ENCODE measurements around the gene LRRFIP1. TPM values are rescaled to one million over a fixed set of nuclear protein-coding genes. Genes with fewer than 3 reads are reported as not detected.

Gene LRRFIP1
- total and polyA plus RNA-seq, 9 donors, result 27.4 to 71.1 (median 56.1) TPM

DNA sequence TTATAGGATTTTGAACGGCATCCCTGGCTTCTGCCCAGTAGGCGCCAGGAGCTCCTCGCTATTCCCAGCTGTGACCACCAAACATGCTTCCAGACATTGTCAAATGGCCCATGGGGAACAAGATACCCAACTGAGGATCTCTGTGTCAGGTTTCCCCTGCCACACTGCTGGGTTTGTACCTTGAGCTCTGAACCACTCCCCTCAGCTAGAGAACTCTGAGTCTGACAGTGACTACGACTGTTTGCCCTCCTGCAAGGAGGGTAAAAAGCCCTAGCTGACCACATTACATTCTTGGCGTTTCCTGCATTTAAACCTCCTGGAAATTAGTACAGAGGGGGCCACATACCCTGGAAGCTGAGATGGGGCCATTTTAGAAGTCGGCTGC is 12.4 kb downstream of the LRRFIP1 start:
- no peak overlapping the region for H3K27ac ChIP-seq
- H3K4me1 ChIP-seq (ENCODE audit: insufficient read depth), result no peaks in the 10 kb centered on the region
- no peak overlapping the region for H3K4me3 ChIP-seq
- no peaks in the 10 kb centered on the region for H3K36me3 ChIP-seq
- intact Hi-C loops (cut with DNase I), result no loop called here
- 92 to 95% (median 93%) methylated on average over 6 of the region's 6 CpGs for WGBS, 3 donors
- no peaks in the 10 kb centered on the region for H3K9me3 ChIP-seq
- no peaks in the 10 kb centered on the region for H3K27me3 ChIP-seq
- TF ChIP-seq, protein P1, sequence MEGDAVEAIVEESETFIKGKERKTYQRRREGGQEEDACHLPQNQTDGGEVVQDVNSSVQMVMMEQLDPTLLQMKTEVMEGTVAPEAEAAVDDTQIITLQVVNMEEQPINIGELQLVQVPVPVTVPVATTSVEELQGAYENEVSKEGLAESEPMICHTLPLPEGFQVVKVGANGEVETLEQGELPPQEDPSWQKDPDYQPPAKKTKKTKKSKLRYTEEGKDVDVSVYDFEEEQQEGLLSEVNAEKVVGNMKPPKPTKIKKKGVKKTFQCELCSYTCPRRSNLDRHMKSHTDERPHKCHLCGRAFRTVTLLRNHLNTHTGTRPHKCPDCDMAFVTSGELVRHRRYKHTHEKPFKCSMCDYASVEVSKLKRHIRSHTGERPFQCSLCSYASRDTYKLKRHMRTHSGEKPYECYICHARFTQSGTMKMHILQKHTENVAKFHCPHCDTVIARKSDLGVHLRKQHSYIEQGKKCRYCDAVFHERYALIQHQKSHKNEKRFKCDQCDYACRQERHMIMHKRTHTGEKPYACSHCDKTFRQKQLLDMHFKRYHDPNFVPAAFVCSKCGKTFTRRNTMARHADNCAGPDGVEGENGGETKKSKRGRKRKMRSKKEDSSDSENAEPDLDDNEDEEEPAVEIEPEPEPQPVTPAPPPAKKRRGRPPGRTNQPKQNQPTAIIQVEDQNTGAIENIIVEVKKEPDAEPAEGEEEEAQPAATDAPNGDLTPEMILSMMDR (IDR thresholded peaks at IDR 0.05), result no peak
- TF ChIP-seq EP300 (IDR thresholded peaks at IDR 0.05) (no peak), POLR2A (IDR thresholded peaks at IDR 0.05) (no peak)
- no peak for DNase-seq

DNA sequence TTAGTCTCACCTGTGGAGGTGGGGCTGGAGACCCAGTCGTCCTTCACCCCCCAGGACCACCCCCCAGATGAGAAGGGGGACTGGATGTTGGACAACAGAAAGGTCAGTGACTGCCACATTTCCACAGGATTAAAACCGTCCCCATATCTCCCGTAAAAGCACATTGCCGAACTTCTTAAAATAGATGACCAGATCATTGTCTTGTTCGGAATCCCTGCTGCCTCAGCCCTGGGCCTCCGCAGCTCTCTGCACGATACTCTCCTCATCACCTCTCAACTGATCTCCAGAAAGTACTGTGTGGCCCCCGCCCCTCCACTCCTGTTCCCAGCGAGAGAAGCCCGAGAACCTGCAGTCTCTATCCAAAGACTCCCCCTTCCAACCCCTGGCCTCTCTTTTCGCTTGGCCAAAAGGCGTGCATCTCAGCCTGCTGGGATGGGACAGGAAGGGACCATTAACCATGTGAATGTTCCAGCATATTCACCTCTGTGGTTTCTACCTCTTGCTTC is 13.2 kb downstream of the LRRFIP1 start:
- no peak for DNase-seq
- Histone ChIP-seq H3K4me1 (ENCODE audit: insufficient read depth) (no peaks in the 10 kb centered on the region), H3K27ac (no peak overlapping the region), H3K27me3 (no peaks in the 10 kb centered on the region), H3K9me3 (no peaks in the 10 kb centered on the region), H3K4me3 (no peak overlapping the region), H3K36me3 (no peaks in the 10 kb centered on the region)
- TF ChIP-seq, protein P1 (IDR thresholded peaks at IDR 0.05), result no peak
- TF ChIP-seq POLR2A (IDR thresholded peaks at IDR 0.05) (no peak), EP300 (IDR thresholded peaks at IDR 0.05) (no peak)
- intact Hi-C loops (cut with DNase I), result no loop called here
- WGBS, 3 donors, result 91 to 94% (median 92%) methylated on average over 12 of the region's 12 CpGs

DNA sequence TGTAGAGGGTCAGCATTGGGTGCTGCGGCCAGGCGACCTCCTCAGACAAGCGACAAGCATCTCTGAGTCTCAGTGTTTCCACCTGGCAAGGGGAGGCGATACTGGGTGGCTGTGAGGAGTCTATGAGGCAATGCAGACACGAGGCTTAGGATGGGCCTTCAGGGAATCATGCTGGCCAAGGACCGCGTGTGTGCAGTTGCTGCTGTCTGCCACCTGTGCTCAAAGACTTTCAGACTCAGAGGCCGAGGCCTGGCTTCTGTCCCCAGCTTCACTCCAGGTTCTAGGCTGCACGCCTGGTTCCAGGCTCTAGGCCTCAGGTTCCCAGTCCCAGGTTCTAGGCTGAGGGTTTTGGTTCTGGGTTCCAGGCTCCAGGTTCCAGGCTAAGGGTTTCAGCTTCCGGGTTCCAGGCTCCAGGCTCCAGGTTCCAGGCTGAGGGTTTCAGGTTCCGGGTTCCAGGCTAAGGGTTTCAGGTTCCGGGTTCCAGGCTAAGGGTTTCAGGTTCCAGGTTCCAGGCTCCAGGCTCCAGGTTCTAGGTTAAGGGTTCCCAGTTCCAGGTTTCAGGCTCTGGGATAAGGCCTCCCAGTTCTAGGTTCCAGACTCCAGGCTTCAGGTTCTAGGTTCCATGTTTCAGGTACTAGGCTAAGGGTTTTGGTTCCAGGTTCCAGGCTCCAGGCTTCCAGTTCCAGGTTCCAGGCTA is 14.8 kb downstream of the LRRFIP1 start:
- no peak for DNase-seq
- Histone ChIP-seq H3K4me3 (no peak overlapping the region), H3K27ac (no peak overlapping the region), H3K4me1 (ENCODE audit: insufficient read depth) (no peaks in the 10 kb centered on the region), H3K36me3 (no peaks in the 10 kb centered on the region), H3K9me3 (no peaks in the 10 kb centered on the region), H3K27me3 (no peaks in the 10 kb centered on the region)
- intact Hi-C loops (cut with DNase I), result no loop called here
- TF ChIP-seq EP300 (IDR thresholded peaks at IDR 0.05) (no peak), POLR2A (IDR thresholded peaks at IDR 0.05) (no peak)
- TF ChIP-seq, protein P1 (IDR thresholded peaks at IDR 0.05), result no peak
- 95% methylated on average over 12 of the region's 12 CpGs for WGBS, 3 donors

DNA sequence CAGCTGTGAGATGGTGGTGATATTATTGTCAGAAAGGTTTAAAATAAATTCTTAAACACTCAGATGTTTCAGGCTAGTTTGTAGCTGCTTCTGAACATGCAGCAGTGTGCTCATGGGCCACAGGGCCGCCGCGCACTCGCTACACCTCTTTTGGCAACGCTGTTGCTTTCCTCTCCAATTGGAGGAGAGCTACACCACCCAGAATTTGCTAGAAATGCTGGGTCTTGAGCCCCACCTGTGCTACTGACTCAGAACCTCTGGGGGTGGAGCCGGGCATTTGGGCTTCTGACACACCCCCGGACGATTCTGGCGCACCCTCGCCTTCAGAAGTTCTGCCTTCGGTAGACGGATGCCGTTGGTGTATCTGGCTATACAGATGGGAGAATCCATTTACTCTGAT is 15.7 kb downstream of the LRRFIP1 start:
- 91 to 94% (median 92%) methylated on average over 13 of the region's 13 CpGs for WGBS, 3 donors
- H3K27ac ChIP-seq, result no peak overlapping the region
- no peaks in the 10 kb centered on the region for H3K9me3 ChIP-seq
- no peaks in the 10 kb centered on the region for H3K27me3 ChIP-seq
- H3K4me3 ChIP-seq, result no peak overlapping the region
- intact Hi-C loops (cut with DNase I), result no loop called here
- DNase-seq, result no peak
- H3K36me3 ChIP-seq, result no peaks in the 10 kb centered on the region
- H3K4me1 ChIP-seq (ENCODE audit: insufficient read depth), result no peaks in the 10 kb centered on the region
- TF ChIP-seq EP300 (IDR thresholded peaks at IDR 0.05), result no peak
- TF ChIP-seq, protein P1 (IDR thresholded peaks at IDR 0.05), result no peak
- no peak for TF ChIP-seq POLR2A (IDR thresholded peaks at IDR 0.05)

All from ovary (tissue), 9 donors.